CD4-positive, alpha-beta T cell treated with Interleukin-6 for 4 hours (primary cell): ENCODE data around the gene CHRNA9.
"Not testable (repeated sequence)": the region's sequence is repeated elsewhere in the genome, so short reads cannot be mapped to it uniquely, and the experiment has no call there.

Experiments used
- DNase-seq: peaks from one replicate; pipeline ENCODE4 v3.0.0-alpha.2; 2020; ENCODE audit warnings: mixed read lengths

Gene CHRNA9

DNA sequence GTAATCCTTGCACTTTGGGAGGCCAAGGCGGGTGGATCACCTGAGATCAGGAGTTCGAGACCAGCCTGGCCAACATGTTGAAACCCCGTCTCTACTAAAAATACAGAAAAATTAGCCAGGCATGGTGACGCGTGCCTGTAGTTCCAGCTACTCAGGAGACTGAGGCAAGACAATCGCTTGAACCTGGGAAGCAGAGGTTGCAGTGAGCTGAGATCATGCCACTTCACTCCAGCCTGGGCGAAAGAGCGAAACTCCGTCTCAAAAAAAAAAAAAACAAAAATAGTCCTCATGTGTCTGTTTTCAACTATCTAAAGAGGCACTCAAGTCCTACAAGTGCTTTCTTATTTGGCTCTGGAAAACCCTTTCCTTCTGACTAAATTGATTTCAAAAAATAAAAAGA is 57.1 kb downstream of the CHRNA9 start:
- DNase-seq = not testable (repeated sequence)

- no peak for DNase-seq
Measured at GRCh38 chr4:40394236-40394635, 59.1 kb downstream of the CHRNA9 start.

DNA sequence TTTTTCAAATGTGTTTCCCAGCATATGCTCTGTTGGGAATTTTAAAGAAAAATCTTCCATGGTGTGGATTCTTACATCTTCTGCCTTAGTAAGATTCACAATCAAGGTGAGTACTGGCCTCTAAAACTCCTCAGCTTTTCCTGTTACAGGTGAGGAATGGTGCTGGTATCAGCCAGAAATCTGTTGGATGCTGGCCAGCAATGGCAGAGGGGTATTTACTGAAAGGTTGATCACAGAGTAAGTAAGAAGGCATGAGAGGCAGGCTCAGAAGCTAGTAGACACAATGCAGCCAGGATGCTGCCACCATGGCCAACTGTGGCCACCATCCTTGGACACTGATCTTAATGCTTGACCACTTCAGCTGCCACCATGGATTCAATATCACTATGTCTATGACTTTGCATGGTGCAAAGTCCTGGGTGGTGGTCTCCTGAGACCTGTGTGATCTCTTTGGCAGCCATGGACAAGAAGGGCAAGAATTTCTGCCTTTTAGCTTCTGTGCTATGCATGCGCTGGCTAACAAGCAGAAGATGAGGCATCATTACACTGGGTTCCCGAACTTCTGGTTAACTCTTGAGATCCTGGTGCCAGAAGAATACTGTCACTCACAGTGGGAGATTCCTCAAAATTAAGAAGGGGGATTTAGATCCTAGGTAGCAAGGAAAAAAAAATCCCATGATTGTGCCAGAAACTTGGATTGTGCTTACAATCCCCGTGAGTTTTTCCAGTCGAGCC is 60.2 kb downstream of the CHRNA9 start:
- no peak for DNase-seq

DNA sequence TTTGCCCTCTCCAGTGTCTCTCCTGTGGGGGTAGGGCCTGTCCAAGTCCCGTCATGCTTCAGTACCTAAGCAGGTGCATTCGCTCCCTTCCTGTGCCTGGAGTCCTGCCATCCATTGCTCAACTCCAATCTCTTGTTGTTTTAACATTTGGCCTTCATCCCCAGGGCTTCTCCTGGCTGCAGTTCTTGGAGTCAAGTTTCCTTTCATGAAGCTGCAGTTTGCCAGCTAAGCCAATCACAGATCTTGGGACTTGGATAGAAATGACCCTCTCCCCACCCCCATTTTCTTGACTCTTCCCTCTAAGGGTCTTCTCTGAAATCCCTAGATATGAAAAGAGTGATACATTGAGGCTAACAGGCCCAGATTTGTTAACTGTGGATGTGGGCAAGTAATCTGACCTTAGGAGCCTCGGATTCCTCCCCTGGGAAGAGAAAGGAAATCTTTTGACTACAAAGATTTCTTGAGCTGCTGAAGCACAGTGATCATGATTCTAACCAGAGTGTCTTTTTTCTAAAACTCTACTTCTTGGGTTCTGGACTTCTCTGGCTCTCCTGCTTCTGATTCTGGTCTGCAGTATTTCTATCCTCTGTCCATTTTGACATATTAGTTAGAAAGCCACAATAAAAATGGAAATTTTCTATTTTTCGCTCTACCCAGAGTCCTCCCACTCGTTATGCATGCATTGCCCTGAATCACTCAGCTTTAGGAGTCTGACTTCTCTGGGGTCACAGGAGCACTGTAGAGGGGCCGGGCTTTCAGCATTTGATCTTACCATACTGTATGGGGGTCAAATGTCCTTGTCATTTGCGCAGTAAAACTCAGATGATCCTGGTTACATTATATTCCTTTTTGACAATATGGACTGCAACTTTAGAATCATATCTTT is 61.0 kb downstream of the CHRNA9 start:
- DNase-seq = no peak

GRCh38 chr4:40399578-40399977 is 64.4 kb downstream of the CHRNA9 start:
- DNase-seq = no peak

- no peak for DNase-seq
Measured at GRCh38 chr4:40401096-40401495, 66.0 kb downstream of the CHRNA9 start.

- DNase-seq = no peak
Measured at GRCh38 chr4:40401631-40402030, 66.5 kb downstream of the CHRNA9 start.

- DNase-seq = no peak
Measured at GRCh38 chr4:40402556-40402955, 67.4 kb downstream of the CHRNA9 start.

DNA sequence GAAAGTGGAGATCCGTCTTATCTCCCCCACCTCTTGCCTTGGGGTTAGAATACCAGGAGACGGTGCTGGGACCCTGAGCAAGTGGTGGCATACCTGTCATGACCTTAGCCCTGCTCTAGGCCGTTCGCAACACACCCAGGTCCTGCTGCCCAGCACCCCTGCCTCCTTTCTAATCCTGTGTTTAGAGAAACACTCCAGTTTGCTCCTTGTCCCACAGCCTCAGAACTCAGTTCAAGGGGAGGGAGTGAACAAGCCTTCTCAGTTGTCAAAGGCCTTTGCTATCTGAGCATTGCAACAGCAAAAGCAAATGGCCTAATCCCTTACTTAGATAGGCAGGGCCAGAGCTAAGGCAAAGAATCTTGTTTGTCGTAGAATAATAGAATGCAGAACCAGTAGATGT is 67.9 kb downstream of the CHRNA9 start:
- DNase-seq = no peak
